Sigmoid colon (tissue), 7 donors: ENCODE results near the gene PRKCB. TPM values are rescaled to one million over a fixed set of nuclear protein-coding genes. Genes with fewer than 3 reads are reported as not detected.

ENCODE experiments used
- DNase-seq: peaks from one replicate; pipeline ENCODE4 v3.0.0-alpha.2; 2019
- H3K27ac ChIP-seq, 4 donors: fragments of 200-600 bp; sonication (generic); one replicate each; pipeline ENCODE4 v1.5.1; 2016 to 2019; ENCODE audit warnings: mild to moderate bottlenecking in 1 of 4
- H3K27me3 ChIP-seq, 3 donors: fragments of 200-600 bp; sonication (generic); one replicate each; pipeline ENCODE4 v1.5.1; 2019; ENCODE audit warnings: mild to moderate bottlenecking in 1 of 3
- H3K36me3 ChIP-seq, 4 donors: fragments of 200-600 bp; sonication (generic); one replicate each; pipeline ENCODE4 v1.5.1; 2016 to 2019
- H3K4me1 ChIP-seq, 4 donors: fragments of 200-600 bp; sonication (generic); one replicate each; pipeline ENCODE4 v1.5.1; 2017 to 2019
- H3K4me3 ChIP-seq, 4 donors: fragments of 200-600 bp; sonication (generic); one replicate each; pipeline ENCODE4 v1.5.1; 2017 to 2019; ENCODE audit warnings: mild to moderate bottlenecking in 2 of 4, moderate library complexity in 1 of 4
- H3K9me3 ChIP-seq, 4 donors: fragments of 200-600 bp in 3 of 4; sonication (generic) in 3 of 4; one replicate each; pipeline versions ENCODE4 v1.5.1 to v1.6.1; 2013 to 2019
- EP300 ChIP-seq, 4 donors: sonication (generic); formaldehyde crosslinking; IDR thresholded peaks; one replicate each; pipeline ENCODE4 v1.6.1; 2017; ENCODE audit warnings: antibody characterized with exemption in 4 of 4
- POLR2A ChIP-seq, 2 donors: fragments of 450-650 bp; IDR thresholded peaks; one replicate each; pipeline ENCODE4 v1.6.1; 2016; ENCODE audit warnings: antibody characterized with exemption in 2 of 2, mild to moderate bottlenecking in 2 of 2, moderate library complexity in 2 of 2
- POLR2AphosphoS5 ChIP-seq, 4 donors: sonication (generic); formaldehyde crosslinking; IDR thresholded peaks; one replicate each; pipeline ENCODE4 v1.6.1; 2017; ENCODE audit warnings: antibody characterized with exemption in 4 of 4
- WGBS, 2 donors: extraction: QIAGEN DNeasy Blood & Tissue Kit; methylation state at CpG; one replicate each; pipeline ENCODE4 v1.1.7; 2013; 5-methylcytosine and 5-hydroxymethylcytosine counted together
- intact Hi-C: fragments of 100-400 bp; cut with DNase I; formaldehyde crosslinking; loops from one replicate; pipeline ENCODE4 v1.15.1; 2023
- polyA plus RNA-seq, 3 donors: library from polyadenylated mRNA; stranded (reverse); fragments of 200-250 nt; gene quantifications; one replicate each; pipeline ENCODE4 v1.2.3, GENCODE V29; 2013
- total RNA-seq, 4 donors: library from RNA; depleted of rRNA; stranded (reverse); fragments of >200 nt; gene quantifications; one replicate each; pipeline ENCODE4 v1.1.0, GENCODE V29; 2016
- TF ChIP-seq, protein P1 (sequence below), 4 experiments: fragments of 450-650 bp in 3 of 4; fragments of 200-600 bp in 1 of 4; IDR thresholded peaks; one replicate each; pipeline ENCODE4 v1.5.1; 2016 to 2019; ENCODE audit warnings: antibody characterized with exemption in 4 of 4, mild to moderate bottlenecking in 3 of 4, moderate library complexity in 2 of 4
- donor health status: healthy with polysubstance abuse.
- donor health status: Bipolar disorder and iron deficiency.
- donor health status: healthy.

Gene PRKCB
- total and polyA plus RNA-seq, 7 donors, result 3.0 to 43.8 (median 21.4) TPM

DNA sequence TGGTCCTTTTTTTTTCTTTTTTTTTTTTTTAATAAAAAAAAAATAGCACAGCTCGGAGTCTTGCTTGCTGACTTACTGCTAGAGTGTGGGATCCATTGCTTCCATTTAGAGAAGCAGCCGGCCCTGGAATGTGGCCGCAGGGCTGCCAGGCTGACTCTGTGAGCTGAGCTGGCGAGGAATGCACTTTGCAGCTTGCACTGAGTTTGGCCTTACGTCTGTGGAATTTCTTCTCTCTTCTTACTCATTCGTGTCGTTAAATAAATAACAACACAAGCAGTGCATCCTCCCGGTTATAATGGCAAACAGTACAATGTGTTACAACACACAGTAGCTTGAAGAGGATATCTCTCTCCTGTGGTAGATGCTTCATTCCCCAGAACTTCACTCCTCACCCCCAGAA, 69.2 kb downstream of the PRKCB start:
- TF ChIP-seq POLR2AphosphoS5 (IDR thresholded peaks at IDR 0.05) (peak in 3 of 4 donors; percentile 22 to 40 (median 32)), POLR2A (IDR thresholded peaks at IDR 0.05) (no peak)
- Histone ChIP-seq H3K36me3 (no peaks in the 10 kb centered on the region), H3K9me3 (no peaks in the 10 kb centered on the region), H3K4me3 (no peak overlapping the region), H3K27ac (peak overlapping the region; percentile 67 to 89 (median 80)), H3K4me1 (peaks cover 0 to 41% (median 28%) of the 10 kb centered on the region in 4 donors), H3K27me3 (no peaks in the 10 kb centered on the region)
- 67 to 72% methylated on average over 8 of the region's 8 CpGs for WGBS, 2 donors
- DNase-seq, result peak; percentile 81
- intact Hi-C loops, result loop anchor here (5.0 kb wide), 2 partner anchors 43 to 68 kb away; partner anchors contain the start of gene PRKCB

DNA sequence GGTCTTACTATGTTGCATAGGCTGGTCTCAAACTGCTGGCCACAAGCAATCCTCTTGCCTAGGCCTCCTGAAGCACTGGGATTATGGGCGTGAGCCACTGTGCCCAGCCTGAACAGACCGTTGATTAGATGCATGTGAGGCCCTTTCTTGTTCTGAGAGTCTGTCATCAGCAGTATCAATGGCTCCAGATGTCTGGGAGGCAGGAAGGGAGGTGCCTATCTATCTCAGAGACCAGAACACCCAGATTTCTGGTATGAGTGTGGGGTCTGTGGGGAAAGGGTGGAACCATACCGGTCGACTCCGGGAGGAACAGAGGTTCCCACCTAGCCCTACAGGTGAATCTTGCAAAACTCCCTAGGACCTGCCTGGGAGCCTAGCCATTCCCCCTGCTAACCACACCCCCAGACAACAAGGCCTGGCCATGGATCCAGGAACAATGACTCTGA, 71.7 kb downstream of the PRKCB start:
- no peak for TF ChIP-seq POLR2AphosphoS5 (IDR thresholded peaks at IDR 0.05)

DNA sequence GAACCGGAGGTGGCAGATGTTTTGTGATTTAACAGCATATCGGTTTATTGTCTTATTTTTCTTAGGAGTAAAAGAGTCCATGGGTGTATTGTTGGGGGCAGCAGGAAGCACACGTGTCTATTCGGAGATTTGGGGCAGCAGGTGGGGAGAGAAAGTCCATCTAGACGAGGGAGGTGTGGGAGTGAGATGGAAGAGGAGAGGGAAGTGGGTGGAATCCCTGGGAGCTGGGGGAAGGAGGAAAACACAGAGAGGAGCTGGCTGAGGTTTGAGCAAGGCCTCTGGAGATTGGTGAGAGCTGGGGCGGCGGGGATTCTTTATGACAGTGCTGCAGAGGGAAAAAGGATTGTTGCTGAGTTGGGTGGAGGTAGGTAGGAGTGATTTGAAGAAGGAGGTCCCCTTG, 72.1 kb downstream of the PRKCB start:
- H3K27me3 ChIP-seq, result no peaks in the 10 kb centered on the region
- WGBS, 2 donors, result 35 to 57% methylated on average over 7 of the region's 7 CpGs
- H3K4me1 ChIP-seq, result peaks cover 0 to 39% (median 28%) of the 10 kb centered on the region in 4 donors
- no peak overlapping the region for H3K4me3 ChIP-seq
- H3K9me3 ChIP-seq, result no peaks in the 10 kb centered on the region
- DNase-seq, result no peak
- peak overlapping the region in 1 of 4 donors; percentile 89 for H3K27ac ChIP-seq
- no peaks in the 10 kb centered on the region for H3K36me3 ChIP-seq
- no peak for TF ChIP-seq EP300 (IDR thresholded peaks at IDR 0.05)
- TF ChIP-seq, protein P1, sequence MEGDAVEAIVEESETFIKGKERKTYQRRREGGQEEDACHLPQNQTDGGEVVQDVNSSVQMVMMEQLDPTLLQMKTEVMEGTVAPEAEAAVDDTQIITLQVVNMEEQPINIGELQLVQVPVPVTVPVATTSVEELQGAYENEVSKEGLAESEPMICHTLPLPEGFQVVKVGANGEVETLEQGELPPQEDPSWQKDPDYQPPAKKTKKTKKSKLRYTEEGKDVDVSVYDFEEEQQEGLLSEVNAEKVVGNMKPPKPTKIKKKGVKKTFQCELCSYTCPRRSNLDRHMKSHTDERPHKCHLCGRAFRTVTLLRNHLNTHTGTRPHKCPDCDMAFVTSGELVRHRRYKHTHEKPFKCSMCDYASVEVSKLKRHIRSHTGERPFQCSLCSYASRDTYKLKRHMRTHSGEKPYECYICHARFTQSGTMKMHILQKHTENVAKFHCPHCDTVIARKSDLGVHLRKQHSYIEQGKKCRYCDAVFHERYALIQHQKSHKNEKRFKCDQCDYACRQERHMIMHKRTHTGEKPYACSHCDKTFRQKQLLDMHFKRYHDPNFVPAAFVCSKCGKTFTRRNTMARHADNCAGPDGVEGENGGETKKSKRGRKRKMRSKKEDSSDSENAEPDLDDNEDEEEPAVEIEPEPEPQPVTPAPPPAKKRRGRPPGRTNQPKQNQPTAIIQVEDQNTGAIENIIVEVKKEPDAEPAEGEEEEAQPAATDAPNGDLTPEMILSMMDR (IDR thresholded peaks at IDR 0.05), result no peak
- TF ChIP-seq POLR2AphosphoS5 (IDR thresholded peaks at IDR 0.05), result no peak
- TF ChIP-seq POLR2A (IDR thresholded peaks at IDR 0.05), result no peak
- intact Hi-C loops, result loop anchor here (5.0 kb wide), 2 partner anchors 46 to 71 kb away; partner anchors contain the start of gene PRKCB

More for the DNA sequence above, 71.7 kb downstream of the PRKCB start:
- no peak for DNase-seq
- H3K9me3 ChIP-seq, result no peaks in the 10 kb centered on the region
- peak overlapping the region in 1 of 4 donors; percentile 89 for H3K27ac ChIP-seq
- peaks cover 0 to 41% (median 28%) of the 10 kb centered on the region in 4 donors for H3K4me1 ChIP-seq
- H3K36me3 ChIP-seq, result no peaks in the 10 kb centered on the region
- H3K27me3 ChIP-seq, result no peaks in the 10 kb centered on the region
- intact Hi-C loops, result loop anchor here (5.0 kb wide), 2 partner anchors 45 to 70 kb away; partner anchors contain the start of gene PRKCB
- 31 to 61% methylated on average over 5 of the region's 5 CpGs for WGBS, 2 donors
- no peak overlapping the region for H3K4me3 ChIP-seq

DNA sequence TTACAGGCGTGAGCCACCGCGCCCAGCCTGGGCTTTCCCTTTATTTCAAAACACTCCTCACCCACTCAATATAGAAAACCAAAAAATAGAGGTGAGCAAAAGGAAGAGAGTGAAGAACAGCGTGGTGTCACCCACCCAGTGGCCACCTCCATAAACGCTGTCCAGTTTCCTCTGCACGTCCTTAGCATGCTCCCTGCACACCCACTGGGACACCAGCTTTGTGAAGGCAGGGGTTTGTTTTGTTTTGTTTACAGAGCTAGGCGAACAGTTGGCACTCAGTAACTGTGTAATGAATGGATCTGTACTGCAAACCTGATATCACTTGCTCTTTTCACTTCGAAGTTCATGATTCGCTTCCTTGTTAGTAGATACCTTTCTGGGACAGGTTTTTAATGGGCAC, 73.0 kb downstream of the PRKCB start:
- H3K4me3 ChIP-seq, result no peak overlapping the region
- peaks cover 0 to 30% (median 23%) of the 10 kb centered on the region in 4 donors for H3K4me1 ChIP-seq
- WGBS, 2 donors, result 75 to 84% methylated on average over 9 of the region's 9 CpGs
- TF ChIP-seq EP300 (IDR thresholded peaks at IDR 0.05), result no peak
- no peak for TF ChIP-seq POLR2A (IDR thresholded peaks at IDR 0.05)
- no peak for TF ChIP-seq POLR2AphosphoS5 (IDR thresholded peaks at IDR 0.05)
- TF ChIP-seq, protein P1 (IDR thresholded peaks at IDR 0.05), result no peak
- H3K9me3 ChIP-seq, result no peaks in the 10 kb centered on the region
- H3K27ac ChIP-seq, result peak overlapping the region in 2 of 4 donors; percentile 24 to 89
- no peaks in the 10 kb centered on the region for H3K27me3 ChIP-seq
- intact Hi-C loops, result loop anchor here (5.0 kb wide), 2 partner anchors 46 to 71 kb away; partner anchors contain the start of gene PRKCB
- no peaks in the 10 kb centered on the region for H3K36me3 ChIP-seq
- no peak for DNase-seq

DNA sequence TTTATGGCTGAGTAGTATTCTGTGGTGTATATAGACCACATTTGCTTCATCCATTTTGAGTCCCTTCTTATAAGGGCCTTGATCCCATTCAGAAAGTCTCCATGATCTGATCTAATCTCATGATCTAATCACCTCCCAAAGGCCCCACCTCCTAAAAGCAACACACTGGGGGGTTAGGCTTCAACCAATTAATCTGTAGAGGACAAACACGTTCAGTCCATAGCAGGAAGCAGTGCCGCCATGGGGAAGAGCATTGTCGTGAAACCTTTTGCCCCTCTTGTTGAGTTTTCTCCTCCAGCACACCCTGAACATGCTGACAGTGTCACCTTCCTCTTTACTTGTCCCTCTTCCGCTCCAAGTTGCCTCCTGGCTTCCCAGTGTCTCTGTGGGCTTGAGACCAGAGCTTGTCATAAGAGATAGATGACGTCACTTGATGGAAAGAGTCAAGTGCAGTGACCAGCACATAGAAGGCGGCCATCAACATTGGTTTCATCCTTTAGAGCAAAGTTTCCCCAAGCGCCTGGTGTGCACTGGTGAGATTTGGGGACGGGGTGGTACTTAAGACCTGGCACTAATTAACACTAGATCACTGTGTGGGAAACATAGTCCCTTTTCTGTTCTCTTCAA, 74.1 kb downstream of the PRKCB start:
- Histone ChIP-seq H3K27ac (peak overlapping the region in 2 of 4 donors; percentile 24 to 89), H3K4me1 (peaks cover 0 to 28% (median 15%) of the 10 kb centered on the region in 4 donors), H3K4me3 (no peak overlapping the region), H3K36me3 (no peaks in the 10 kb centered on the region), H3K9me3 (no peaks in the 10 kb centered on the region), H3K27me3 (no peaks in the 10 kb centered on the region)
- TF ChIP-seq POLR2A (IDR thresholded peaks at IDR 0.05) (no peak), EP300 (IDR thresholded peaks at IDR 0.05) (no peak), POLR2AphosphoS5 (IDR thresholded peaks at IDR 0.05) (no peak)
- TF ChIP-seq, protein P1 (IDR thresholded peaks at IDR 0.05), result no peak
- 91 to 97% methylated on average over 8 of the region's 8 CpGs for WGBS, 2 donors
- no peak for DNase-seq
- intact Hi-C loops, result loop anchor here (5.0 kb wide), 2 partner anchors 48 to 73 kb away; partner anchors contain the start of gene PRKCB
